Gastroesophageal sphincter (tissue), 4 donors: Measurements from ENCODE around the gene KLHL29. TPM values are rescaled to one million over a fixed set of nuclear protein-coding genes. Genes with fewer than 3 reads are reported as not detected.

Source experiments
- ATAC-seq: fragments of 150-250 bp; one replicate; pipeline ENCODE4 v1.9.1; 2016; ENCODE audit warnings: mild to moderate bottlenecking, moderate library complexity
- H3K27ac ChIP-seq, 4 donors: fragments of 200-600 bp; sonication (generic) in 3 of 4; 1 replicate in 3 of 4; 2 replicates in 1 of 4; pipeline ENCODE4 v1.5.1; 2016 to 2019
- H3K27me3 ChIP-seq: fragments of 200-600 bp; sonication (generic); one replicate; pipeline ENCODE4 v1.5.1; 2019
- H3K36me3 ChIP-seq, 2 donors: fragments of 200-600 bp; sonication (generic); one replicate each; pipeline ENCODE4 v1.5.1; 2019; ENCODE audit warnings: control low read depth in 1 of 2
- H3K4me1 ChIP-seq, 3 donors: fragments of 200-600 bp; sonication (generic); 1 replicate in 2 of 3; 2 replicates in 1 of 3; pipeline ENCODE4 v1.5.1; 2016 to 2019; ENCODE audit warnings: control low read depth in 2 of 3
- H3K4me3 ChIP-seq, 2 donors: fragments of 200-600 bp; sonication (generic); one replicate each; pipeline ENCODE4 v1.5.1; 2019; ENCODE audit warnings: mild to moderate bottlenecking in 1 of 2, moderate library complexity in 1 of 2
- H3K9me3 ChIP-seq, 3 donors: fragments of 200-600 bp; sonication (generic); one replicate each; pipeline ENCODE4 v1.5.1; 2017 to 2019; ENCODE audit warnings: control low read depth in 2 of 3
- CTCF ChIP-seq, 4 experiments: fragments of 200-600 bp in 2 of 4; fragments of 450-650 bp in 2 of 4; sonication (generic) in 1 of 4; IDR thresholded peaks; one replicate each; pipeline ENCODE4 v1.5.1; 2017 to 2019; ENCODE audit warnings: antibody characterized with exemption in 4 of 4, mild to moderate bottlenecking in 2 of 4, moderate library complexity in 2 of 4
- EP300 ChIP-seq: sonication (generic); formaldehyde crosslinking; IDR thresholded peaks from one replicate; pipeline ENCODE4 v1.6.1; 2017; ENCODE audit warnings: antibody characterized with exemption, mild to moderate bottlenecking
- POLR2A ChIP-seq, 2 donors: fragments of 450-650 bp; IDR thresholded peaks; one replicate each; pipeline ENCODE4 v1.6.1; 2017; ENCODE audit warnings: antibody characterized with exemption in 2 of 2, mild to moderate bottlenecking in 2 of 2, moderate library complexity in 1 of 2
- POLR2AphosphoS5 ChIP-seq: sonication (generic); formaldehyde crosslinking; IDR thresholded peaks from one replicate; pipeline ENCODE4 v1.6.1; 2017; ENCODE audit warnings: antibody characterized with exemption
- WGBS, 2 donors: methylation state at CpG; one replicate each; pipeline ENCODE4 v1.1.5; 2018; ENCODE audit warnings: low coverage in 1 of 2; 5-methylcytosine and 5-hydroxymethylcytosine counted together
- total RNA-seq, 4 donors: library from RNA; depleted of rRNA; stranded (reverse); fragments of >200 nt; gene quantifications; one replicate each; pipeline ENCODE4 v1.1.0, GENCODE V29; 2016

KLHL29 gene
- total RNA-seq, result 10 to 100 TPM; 15.2 to 31.5 (median 24.2) TPM

- H3K27ac ChIP-seq, result peak within 1 kb of the TSS; percentile 67 to 95 (median 94)
- H3K36me3 ChIP-seq, result no peaks in the 10 kb centered on the region
- peak; percentile 88 for ATAC-seq
- peaks cover 0 to 53% (median 0%) of the 10 kb centered on the region in 3 donors for H3K4me1 ChIP-seq
- WGBS, 2 donors, result 71% methylated on average over 3 of the region's 91 CpGs; no CpG with 5 or more reads in 1 of the 2 donors
- TF ChIP-seq POLR2AphosphoS5 (peak; percentile 93), POLR2A (IDR thresholded peaks at IDR 0.05) (peak; percentile 51 to 79), CTCF (IDR thresholded peaks at IDR 0.05) (no peak)
- H3K27me3 ChIP-seq, result no peaks in the 10 kb centered on the region
- H3K9me3 ChIP-seq, result no peaks in the 10 kb centered on the region
- peak within 1 kb of the TSS; percentile 80 to 93 for H3K4me3 ChIP-seq
Measured at GRCh38 chr2:23384551-23385343, at the start of gene KLHL29. KLHL29 (plus strand) TSS chr2:23385179; CDS start chr2:23562197, 177,018 bp downstream.

GRCh38 chr2:23335550-23335949 lies 49.4 kb upstream of the KLHL29 start:
- no peaks in the 10 kb centered on the region for H3K36me3 ChIP-seq
- no peak overlapping the region for H3K27ac ChIP-seq
- WGBS, 2 donors, result no CpG with 5 or more reads among the region's 2 CpGs
- H3K9me3 ChIP-seq, result peaks cover 0 to 9% (median 0%) of the 10 kb centered on the region in 3 donors
- ATAC-seq, result no peak
- TF ChIP-seq CTCF (IDR thresholded peaks at IDR 0.05) (no peak), EP300 (no peak), POLR2A (IDR thresholded peaks at IDR 0.05) (no peak), POLR2AphosphoS5 (no peak)
- H3K27me3 ChIP-seq, result no peaks in the 10 kb centered on the region
- H3K4me1 ChIP-seq, result no peaks in the 10 kb centered on the region
- no peak overlapping the region for H3K4me3 ChIP-seq

- no peak overlapping the region for H3K27ac ChIP-seq
- WGBS, 2 donors, result 68 to 81% methylated on average over 2 to 3 of the region's 3 CpGs
- H3K4me3 ChIP-seq, result no peak overlapping the region
- H3K9me3 ChIP-seq, result peaks cover 0 to 22% (median 0%) of the 10 kb centered on the region in 3 donors
- H3K36me3 ChIP-seq, result no peaks in the 10 kb centered on the region
- TF ChIP-seq POLR2A (IDR thresholded peaks at IDR 0.05) (no peak), POLR2AphosphoS5 (no peak), EP300 (no peak), CTCF (IDR thresholded peaks at IDR 0.05) (no peak)
- H3K27me3 ChIP-seq, result no peaks in the 10 kb centered on the region
- no peak for ATAC-seq
- no peaks in the 10 kb centered on the region for H3K4me1 ChIP-seq
Measured at GRCh38 chr2:23342075-23342474, 42.9 kb upstream of the KLHL29 start.

GRCh38 chr2:23346029-23346428 lies 39.0 kb upstream of the KLHL29 start:
- no peak for TF ChIP-seq POLR2AphosphoS5
- no peak for TF ChIP-seq CTCF (IDR thresholded peaks at IDR 0.05)
- TF ChIP-seq POLR2A (IDR thresholded peaks at IDR 0.05), result no peak
- ATAC-seq, result no peak
- no peaks in the 10 kb centered on the region for H3K27me3 ChIP-seq
- H3K9me3 ChIP-seq, result peaks cover 0 to 8% (median 0%) of the 10 kb centered on the region in 3 donors
- WGBS, 2 donors, result 88 to 97% methylated on average over 4 of the region's 4 CpGs
- no peaks in the 10 kb centered on the region for H3K36me3 ChIP-seq
- H3K4me1 ChIP-seq, result peaks cover 0 to 5% (median 0%) of the 10 kb centered on the region in 3 donors
- no peak overlapping the region for H3K27ac ChIP-seq
- H3K4me3 ChIP-seq, result no peak overlapping the region

GRCh38 chr2:23346781-23347180 lies 38.2 kb upstream of the KLHL29 start:
- 90% methylated on average over 8 of the region's 8 CpGs; no CpG with 5 or more reads in 1 of the 2 donors for WGBS, 2 donors
- TF ChIP-seq POLR2A (IDR thresholded peaks at IDR 0.05), result no peak
- no peak for TF ChIP-seq EP300
- TF ChIP-seq CTCF (IDR thresholded peaks at IDR 0.05), result no peak
- no peak for TF ChIP-seq POLR2AphosphoS5
- H3K27me3 ChIP-seq, result no peaks in the 10 kb centered on the region

More at GRCh38 chr2:23346781-23347180, 38.2 kb upstream of the KLHL29 start:
- no peak overlapping the region for H3K4me3 ChIP-seq
- no peak overlapping the region for H3K27ac ChIP-seq
- no peaks in the 10 kb centered on the region for H3K36me3 ChIP-seq
- ATAC-seq, result no peak
- H3K9me3 ChIP-seq, result peaks cover 0 to under 1% (median 0%) of the 10 kb centered on the region in 3 donors
- H3K4me1 ChIP-seq, result peaks cover 0 to 13% (median 6%) of the 10 kb centered on the region in 3 donors
